CD1c-positive myeloid dendritic cell (primary cell): ENCODE results near the gene NAGS.
A peak's percentile ranks its signal among the peaks of the same experiment; 100 is the strongest.
"Not testable (repeated sequence)": the region's sequence is repeated elsewhere in the genome, so short reads cannot be mapped to it uniquely, and the experiment has no call there.

Experiments used
- DNase-seq: peaks from one replicate; pipeline ENCODE4 v3.0.0-alpha.2; 2016; ENCODE audit errors: extremely low spot score

The NAGS gene, protein sequence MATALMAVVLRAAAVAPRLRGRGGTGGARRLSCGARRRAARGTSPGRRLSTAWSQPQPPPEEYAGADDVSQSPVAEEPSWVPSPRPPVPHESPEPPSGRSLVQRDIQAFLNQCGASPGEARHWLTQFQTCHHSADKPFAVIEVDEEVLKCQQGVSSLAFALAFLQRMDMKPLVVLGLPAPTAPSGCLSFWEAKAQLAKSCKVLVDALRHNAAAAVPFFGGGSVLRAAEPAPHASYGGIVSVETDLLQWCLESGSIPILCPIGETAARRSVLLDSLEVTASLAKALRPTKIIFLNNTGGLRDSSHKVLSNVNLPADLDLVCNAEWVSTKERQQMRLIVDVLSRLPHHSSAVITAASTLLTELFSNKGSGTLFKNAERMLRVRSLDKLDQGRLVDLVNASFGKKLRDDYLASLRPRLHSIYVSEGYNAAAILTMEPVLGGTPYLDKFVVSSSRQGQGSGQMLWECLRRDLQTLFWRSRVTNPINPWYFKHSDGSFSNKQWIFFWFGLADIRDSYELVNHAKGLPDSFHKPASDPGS

DNA sequence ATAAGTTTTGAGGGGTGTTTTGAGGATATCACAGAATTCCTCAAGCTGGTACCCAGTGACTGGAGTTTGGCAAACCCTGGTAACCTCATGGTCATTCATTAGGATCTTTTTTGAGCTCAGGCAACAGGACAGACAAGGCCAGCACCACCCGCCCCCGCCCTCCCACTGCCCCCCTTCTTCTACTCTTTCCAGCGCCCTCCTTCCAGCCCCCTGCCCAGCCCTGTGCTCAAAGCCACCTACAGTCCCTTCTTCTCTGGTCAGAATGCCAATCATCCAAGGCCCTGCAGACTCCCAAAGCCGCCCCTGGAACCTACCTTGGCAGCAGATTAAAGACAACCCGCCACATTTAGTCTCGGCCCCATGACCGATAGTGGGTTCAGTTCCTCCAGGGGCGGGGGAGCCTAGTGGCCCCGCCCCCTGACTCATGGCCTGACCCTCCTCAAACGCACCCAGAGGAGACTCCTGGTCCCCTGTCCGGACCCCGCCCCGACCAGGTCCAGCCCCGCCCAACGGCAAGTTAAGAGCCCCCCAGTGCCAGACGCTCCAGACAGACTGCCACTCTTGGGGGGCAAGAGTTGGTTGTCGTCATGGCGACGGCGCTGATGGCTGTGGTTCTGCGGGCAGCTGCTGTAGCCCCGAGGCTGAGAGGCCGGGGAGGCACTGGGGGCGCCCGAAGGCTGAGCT, at the start of gene NAGS:
NAGS (plus strand) TSS at position 546 of the 684 bp plus-strand sequence; CDS start at position 588, 42 bp downstream.
- DNase-seq, result peak; percentile 32

DNA sequence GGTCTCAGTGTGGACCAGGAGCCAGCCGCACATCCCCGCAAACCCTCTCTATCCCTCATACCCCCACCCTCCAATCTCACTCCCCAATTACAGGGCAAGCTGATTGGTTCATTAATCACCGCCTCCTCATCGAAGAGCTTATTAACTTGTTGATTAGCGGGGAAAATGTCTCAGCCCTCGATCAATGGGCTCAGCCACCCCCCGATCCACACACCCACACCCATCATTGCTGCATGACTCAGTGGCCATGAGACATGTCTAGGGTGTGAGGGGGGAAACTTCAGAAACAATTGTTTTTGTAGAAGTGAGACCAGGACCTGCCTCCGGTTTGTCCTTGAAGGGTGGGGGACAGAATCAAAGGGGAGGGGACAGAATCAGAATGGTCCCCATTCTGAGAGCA, 48.2 kb upstream of the NAGS start:
- no peak for DNase-seq

DNA sequence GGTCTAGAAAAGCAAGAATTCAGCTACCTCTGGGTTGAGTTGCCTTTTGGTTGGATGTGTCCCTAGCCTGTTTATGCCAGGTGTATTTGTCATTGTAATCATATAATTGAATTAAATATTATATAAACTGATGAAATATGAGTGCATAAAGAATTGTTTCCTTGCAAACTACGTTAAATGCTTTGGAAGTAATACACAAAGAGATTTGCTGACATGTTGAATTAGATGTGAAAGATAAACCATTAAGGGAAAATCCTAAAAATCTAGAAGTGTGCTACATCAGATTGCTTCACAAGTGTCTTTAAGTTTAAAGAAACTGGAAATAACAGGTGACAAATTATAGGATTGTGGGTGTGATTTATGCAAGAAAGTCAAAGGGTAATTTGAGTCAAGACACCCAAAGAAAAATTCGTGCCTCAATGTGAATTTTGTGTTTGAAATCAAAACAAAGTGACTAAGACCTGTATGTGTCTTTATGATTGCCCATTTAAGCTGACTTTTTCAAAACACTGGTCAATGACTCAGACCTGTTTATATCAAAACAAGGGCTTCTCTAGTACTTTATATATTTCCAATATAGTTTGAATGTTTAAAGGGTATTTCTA, 45.6 kb upstream of the NAGS start:
- no peak for DNase-seq

DNA sequence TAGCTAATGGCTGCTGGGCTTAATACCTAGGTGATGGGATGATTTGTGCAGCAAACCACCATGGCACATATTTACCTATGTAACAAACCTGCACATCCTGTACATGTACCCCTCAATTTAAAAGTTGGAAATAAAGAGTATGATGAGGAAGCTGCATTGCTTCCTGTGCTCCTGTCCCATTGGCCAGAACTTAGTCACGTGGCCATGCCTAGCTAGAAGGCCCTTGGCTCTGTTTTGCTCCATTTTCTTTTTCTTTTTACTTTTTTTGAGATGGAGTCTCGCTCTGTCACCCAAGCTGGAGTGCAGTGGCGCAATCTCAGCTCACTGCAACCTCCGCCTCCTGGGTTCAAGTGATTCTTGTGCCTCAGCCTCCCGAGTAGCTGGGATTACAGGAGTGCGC, 43.1 kb upstream of the NAGS start:
- DNase-seq, result not testable (repeated sequence)

DNA sequence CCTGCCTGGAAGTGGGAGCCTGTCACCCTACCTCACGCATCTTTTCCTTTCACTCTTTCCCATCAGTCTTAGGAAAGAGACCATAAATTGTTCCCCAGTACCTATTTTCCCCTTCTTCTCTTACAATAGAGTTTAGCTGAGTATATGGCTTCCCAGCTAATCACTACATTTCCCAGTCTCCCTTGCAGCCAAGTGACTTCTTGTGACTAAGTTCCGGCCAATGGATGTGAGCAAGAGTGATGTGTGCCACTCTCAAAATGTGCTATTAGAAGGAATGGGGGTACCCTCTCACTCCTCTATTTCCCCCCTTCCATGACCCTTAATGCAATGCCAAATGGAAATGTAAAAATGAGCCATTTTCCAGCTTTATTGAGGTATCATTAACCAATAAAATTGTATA, 42.5 kb upstream of the NAGS start:
- no peak for DNase-seq

DNA sequence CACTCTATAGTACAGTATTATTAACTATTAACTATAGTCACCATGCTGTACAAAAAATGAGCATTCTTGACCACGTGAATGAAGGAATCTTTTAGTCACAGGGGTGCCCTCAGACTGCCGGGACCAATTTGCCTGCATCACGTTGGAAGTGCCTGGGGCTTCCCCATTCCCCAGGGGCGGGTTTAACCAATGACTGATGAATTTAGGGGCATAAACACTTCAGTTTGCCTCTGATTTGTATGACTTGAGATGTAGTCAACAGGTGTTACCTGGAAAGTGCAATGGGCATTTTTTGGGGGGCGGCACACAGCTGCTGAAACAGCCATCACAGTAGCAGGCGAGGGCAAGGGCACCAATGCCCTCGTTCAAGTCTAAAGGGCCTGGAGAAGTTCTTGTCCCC, 41.9 kb upstream of the NAGS start:
- DNase-seq, result no peak

DNA sequence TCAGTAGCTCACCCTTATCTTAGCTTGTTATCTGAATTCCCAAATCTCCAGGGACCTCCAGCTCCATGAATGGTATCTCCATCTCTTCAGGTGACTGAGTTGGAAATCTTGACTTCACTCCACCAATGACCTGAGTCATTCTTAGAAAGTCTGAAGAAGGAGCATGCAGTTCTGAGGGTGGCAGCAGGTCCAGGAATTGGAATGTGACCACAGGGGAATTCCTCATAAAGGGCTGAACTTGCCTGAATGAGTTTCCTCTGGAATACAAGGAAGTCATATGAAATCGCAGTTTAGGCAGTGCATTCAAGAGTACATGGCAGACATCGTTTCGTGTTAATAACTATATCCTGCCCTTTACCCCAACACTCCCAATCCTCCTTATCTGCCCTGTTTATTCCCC, 38.1 kb upstream of the NAGS start:
- no peak for DNase-seq

DNA sequence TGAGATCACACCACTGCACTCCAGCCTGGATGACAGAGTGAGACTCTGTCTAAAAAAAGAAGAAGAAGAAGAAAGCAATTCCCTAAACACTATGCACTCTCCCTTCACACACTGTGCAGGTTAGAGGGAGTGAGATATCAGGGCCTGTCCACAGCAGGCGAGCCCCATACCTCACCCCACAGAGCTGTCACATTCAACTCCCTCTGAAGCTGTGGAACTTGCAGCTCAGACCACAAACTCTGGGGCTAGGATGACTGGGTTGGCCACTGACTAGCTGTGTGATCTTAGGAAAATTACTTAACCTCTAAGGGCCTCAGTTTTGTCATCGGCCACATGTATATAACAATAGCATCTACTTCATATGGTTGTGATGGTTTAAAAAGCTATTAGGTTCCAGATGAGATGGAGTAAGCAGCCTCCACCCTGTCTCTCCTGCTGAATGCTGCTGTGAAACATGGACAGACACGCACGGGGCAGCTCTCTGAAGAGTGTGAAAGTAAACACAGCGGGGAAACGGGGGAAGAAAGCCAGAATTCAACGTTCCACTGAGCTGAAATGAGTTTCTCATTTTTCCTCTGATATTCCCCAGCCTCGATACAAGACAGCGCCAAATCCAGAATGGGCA, 37.1 kb upstream of the NAGS start:
- no peak for DNase-seq

DNA sequence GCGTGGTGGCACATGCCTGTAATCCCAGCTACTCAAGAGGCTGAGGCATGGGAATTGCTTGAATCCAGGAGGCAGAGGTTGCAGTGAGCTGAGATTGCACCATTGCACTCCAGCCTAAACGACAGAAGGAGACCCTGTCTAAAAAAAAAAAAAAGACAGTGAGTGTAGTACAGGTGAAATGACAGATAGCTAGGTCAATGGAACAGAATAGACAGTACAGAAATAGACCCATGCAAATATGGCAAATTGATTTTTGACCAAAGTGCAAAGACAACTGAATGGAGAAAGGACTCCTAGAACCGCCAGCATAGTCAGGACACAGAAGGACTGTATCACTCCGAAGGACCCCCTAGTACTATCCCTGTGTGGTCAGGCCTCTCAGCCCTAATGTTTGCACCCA, 34.1 kb upstream of the NAGS start:
- no peak for DNase-seq

DNA sequence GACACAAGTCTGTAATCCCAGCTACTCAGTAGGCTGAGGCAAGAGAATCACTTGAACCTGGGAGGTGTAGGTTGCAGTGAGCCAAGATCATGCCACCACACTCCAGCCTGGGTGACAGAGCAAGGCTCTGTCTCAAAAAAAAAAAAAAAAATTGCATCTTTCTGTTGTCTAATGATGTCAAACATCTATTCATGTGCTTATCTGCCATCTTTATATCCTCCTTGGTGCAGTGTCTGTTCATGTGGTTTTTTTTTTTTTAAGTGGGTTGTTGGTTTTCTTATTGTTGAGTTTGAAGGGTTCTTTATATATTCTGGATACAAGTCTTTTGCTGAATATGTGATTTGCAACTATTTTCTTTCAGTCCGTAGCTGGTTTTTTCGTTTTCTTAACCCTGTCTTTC, 33.0 kb upstream of the NAGS start:
- not testable (repeated sequence) for DNase-seq

DNA sequence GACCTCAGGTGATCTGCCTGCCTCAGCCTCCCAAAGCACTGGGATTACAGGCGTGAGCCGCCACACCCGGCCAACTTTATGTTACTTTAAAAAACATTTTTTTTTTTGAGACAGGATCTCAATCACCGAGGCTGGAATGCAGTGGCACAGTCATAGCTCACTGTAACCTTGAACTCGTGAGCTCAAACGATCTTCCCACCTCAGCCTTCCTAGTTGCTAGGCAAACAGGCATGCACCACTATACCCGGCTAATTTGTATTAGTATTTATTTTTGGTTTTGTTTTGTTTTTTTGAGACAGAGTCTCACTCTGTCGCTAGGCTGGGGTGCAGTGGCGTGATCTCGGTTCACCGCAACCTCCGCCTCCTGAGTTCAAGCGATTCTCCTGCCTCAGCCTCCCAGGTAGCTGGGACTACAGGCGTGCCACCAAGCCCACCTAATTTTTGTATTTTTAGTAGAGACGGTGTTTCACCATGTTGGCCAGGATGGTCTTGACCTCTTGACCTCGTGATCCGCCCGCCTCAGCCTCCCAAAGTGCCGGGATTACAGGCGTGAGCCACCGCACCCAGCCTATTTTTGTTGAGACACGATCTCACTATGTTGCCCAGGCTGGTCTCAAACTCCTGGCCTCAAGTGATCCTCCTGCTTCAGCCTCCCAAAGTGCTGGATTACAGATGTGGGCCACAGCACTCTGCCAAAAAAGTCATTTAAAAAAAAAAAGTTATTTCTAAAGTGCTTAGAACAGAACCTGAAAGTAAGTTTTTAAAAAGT, 31.8 kb upstream of the NAGS start:
- not testable (repeated sequence) for DNase-seq

DNA sequence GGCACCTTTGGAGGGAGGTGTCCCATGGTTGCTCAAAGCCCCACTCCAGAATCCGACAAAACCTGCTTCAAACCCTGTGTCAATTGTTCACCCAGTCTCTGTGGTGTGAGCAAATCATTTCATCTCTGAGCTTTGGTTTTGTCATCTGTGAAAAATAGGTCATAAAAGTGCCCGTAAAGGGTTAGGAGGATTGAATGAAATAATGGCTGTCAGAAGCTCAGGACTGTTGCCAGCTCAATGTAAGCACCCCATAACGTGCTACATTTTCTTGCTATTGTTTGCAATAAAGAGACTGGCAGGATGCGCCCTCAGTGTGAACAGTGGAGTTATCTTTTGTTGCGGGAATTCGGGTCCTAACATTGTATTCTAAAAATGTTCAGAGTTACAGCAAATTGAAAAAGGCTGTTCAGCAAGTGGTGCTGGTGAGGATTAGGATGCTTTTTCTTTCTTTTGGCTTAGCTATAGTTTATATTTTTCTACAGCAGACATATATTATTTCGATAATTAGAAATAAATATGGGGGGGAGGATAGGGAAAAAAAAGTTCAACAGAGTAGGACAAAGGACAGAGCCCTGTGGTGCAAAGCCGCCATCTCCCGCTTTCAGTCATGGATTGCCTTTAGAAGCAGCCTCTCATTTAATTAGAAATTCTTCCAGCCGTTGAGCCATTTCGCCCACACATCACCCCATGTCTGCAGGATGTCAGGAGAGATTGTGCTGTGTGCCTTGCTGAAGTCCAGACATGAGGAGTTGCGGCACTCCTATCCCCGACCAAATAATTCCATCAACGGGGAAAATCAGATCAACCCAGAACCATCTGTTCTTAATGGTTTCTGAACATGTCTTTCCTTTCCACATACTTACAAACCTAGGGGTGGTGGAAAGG, 29.8 kb upstream of the NAGS start:
- DNase-seq, result no peak

DNA sequence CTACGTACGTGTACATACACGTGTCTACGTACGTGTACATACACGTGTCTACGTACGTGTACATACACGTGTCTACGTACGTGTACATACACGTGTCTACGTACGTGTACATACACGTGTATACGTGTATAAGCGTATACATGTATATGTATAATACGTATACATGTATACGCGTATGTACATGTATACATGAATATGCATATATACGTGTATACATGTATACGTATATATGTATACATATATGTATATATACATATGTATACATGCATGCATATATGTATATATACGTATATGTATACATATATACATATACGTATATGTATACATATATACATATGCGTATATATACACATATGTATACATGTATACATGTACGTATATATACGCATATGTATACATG, 28.5 kb upstream of the NAGS start:
- no peak for DNase-seq

DNA sequence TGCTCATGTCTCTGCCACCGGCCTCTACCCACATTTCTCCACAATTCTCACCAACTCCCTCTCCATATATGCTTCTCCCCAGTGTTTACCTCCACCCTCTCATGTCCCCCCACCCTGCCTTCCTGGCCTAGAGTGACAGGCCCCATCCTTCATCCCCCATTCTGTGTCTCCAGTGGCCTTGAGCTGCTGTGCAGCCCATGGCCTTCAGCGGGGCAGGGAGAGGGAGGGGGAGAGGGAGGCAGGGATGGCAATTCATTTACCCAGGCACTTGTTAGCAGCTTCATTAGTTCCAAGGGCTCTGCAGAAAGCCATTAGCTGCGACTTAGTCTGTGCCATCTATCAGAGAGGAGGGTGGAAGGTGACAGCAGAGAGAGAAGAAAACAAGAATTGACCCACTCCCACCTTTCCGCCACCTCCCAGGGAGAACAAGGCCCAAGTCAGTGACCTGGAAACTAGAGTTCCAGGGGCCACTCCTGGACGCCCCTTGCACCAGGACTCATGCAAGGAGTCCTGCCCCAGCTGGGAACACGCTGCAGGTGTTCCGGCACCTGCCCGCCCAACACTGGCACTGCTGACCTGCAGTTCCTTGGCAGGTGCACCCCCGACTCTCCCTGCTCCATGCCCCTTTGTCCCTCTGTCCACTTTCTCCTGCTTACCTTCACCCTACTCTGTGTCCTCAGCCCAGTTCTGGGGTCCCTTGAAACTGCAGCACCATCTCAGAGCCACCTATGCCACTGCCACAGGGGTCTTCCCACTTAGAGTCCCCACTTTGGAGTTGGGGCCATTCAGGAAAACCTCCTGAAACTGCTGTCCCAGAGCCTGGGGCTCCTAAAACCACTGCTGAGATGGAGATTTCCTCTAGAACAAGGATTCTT, 27.2 kb upstream of the NAGS start:
- no peak for DNase-seq

DNA sequence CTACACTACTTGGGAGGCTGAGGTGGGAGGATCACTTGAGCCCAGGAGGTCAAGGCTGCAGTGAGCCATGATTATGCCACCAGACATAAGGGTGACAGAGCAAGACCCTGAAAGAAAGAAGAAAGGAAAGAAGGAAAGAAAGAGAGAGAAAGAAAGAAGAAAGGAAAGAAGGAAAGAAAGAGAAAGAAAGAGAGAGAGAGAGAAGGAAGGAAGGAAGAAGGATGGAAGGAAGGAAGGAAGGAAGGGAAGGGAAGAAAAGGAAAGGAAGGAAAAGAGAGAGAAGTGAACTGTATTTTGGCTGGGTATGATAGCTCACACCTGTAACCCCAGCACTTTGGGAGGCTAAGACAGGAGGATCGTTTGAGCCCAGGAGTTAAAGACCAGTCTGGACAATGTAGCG, 26.3 kb upstream of the NAGS start:
- no peak for DNase-seq

DNA sequence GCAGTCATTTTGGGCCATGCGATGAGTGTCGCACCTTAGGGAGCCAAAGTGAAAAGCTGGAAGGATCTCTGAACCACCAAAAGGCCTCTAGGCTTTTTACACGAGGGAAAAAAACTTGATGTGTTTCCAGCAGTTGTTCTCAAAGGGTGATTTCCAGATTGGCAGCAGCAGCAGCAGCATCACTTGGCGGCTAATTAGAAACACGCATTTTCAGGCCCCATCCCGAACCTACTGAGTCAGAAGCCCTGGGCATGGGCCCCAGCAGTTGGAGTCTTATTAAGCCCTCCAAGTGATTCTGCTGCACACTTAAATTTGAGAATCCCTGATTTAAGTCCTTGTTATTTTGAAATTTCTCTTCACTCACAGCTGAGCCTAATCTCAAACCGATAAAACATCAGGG, 25.4 kb upstream of the NAGS start:
- no peak for DNase-seq

DNA sequence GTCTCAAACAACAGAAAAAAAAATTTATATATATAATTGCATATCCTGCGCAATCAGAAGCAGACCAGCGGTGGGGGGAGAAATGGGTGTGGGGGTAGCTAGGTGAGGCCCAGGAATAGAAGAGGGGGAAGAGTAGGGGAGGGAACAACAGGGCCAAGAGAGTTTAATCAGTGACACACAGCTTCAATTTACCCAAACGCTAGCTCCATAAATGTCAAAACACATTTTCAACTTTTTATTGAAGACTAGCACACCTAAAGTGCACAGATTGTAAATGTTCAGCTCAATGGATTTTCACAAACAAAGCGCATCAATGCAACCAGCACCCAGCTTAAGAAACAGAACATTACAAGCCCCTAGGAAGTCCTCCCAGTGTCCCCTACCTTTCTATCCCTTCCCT, 24.8 kb upstream of the NAGS start:
- DNase-seq, result no peak

DNA sequence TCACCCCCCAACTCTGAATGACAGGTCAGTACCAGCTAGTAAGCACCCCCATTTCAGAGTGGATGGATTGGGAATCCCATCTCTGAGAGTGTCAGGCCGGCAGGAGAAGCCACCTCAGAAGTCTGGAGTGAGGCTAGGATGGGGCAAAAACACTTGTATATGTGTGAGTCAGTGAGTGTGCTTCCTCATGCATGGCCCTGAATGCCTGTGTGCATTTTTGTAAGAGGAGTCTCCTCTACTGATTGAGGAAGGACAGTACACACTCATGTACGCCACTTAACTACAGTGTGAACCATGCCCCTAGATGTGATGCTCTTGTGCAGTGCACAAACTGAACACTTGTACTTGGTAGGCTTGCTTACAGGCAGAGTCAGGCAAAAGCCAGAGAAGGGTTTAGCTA, 22.3 kb upstream of the NAGS start:
- no peak for DNase-seq

DNA sequence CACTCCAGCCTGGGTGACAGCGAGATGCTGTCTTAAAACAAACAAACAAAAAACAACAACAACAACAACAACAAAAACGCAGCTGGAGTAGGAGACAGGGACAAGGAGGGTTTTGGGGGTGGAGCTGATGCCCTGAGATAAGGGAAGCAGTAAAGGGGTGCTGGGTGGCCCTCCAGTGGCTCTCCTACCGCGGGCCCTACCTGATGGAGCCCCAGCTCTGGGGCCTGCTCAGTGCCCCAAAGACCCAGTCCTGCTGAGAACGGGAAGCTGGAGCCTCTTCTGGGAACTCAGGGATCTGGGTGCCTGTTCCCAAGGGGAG, 21.3 kb upstream of the NAGS start:
- no peak for DNase-seq
